Measurements from ENCODE around the gene PRR29.

GRCh38 chr17:63983320-63983719, 14.8 kb upstream of the PRR29 start:
- no peak for TF ChIP-seq TAF1 (IDR thresholded peaks at IDR 0.05; ENCODE audit: borderline replicate concordance, low read depth, low read length)
- TF ChIP-seq CTCF (IDR thresholded peaks at IDR 0.05): no peak
- no peak for TF ChIP-seq RAD21 (IDR thresholded peaks at IDR 0.05; ENCODE audit: low read length)
- no peak for TF ChIP-seq POLR2AphosphoS5 (IDR thresholded peaks at IDR 0.05; ENCODE audit: low read depth, low read length)
- TF ChIP-seq RXRA (IDR thresholded peaks at IDR 0.05; ENCODE audit: borderline replicate concordance, low read depth): no peak
- no peak for TF ChIP-seq FOXM1 (IDR thresholded peaks at IDR 0.05; ENCODE audit: low read depth)
- TF ChIP-seq MXI1 (IDR thresholded peaks at IDR 0.05; ENCODE audit: low read depth, low read length): no peak
- TF ChIP-seq USF2 (IDR thresholded peaks at IDR 0.05; ENCODE audit: borderline replicate concordance, low read depth, low read length): no peak
- TF ChIP-seq GABPA (IDR thresholded peaks at IDR 0.05; ENCODE audit: low read depth): no peak
- TF ChIP-seq, protein P1, sequence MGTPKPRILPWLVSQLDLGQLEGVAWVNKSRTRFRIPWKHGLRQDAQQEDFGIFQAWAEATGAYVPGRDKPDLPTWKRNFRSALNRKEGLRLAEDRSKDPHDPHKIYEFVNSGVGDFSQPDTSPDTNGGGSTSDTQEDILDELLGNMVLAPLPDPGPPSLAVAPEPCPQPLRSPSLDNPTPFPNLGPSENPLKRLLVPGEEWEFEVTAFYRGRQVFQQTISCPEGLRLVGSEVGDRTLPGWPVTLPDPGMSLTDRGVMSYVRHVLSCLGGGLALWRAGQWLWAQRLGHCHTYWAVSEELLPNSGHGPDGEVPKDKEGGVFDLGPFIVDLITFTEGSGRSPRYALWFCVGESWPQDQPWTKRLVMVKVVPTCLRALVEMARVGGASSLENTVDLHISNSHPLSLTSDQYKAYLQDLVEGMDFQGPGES (IDR thresholded peaks at IDR 0.05; ENCODE audit: low read depth, low read length): no peak
- TF ChIP-seq YY1 (IDR thresholded peaks at IDR 0.05; ENCODE audit: low read depth): no peak

All from SK-N-SH (cell line).